GM18505 (cell line): ENCODE results near the gene TTPAL.

Source experiments
- ATAC-seq: cut with Tn5 transposase; IDR thresholded peaks from one replicate; pipeline ENCODE4 v1.9.1; 2021; ENCODE audit not compliant: unreplicated experiment
- POLR2A ChIP-seq: IDR thresholded peaks from 4 replicates; pipeline ENCODE4 v1.6.1; 2011; ENCODE audit warnings: borderline replicate concordance; ENCODE audit not compliant: insufficient read depth, insufficient read length; ENCODE audit errors: extremely low read depth

Gene TTPAL

DNA sequence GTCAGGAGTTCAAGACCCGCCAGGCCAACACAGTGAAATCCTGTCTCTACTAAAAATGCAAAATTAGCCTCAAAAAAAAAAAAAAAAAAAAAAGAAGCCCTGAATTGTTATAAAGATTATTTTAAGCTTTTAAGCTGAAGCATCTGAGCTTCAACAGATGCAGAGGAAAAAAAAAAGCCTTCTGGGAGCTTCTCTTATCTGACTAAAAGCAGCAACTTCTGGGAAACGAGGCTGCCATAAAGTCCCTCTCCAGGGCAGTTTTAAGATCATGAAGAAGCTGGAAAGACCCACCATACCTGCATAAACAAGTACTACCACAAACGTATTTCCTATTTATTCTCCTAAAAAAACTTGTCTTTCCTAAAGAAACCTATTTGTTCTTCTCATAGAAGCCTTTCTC lies 42.6 kb downstream of the TTPAL start:
- ATAC-seq = no peak
- no peak for TF ChIP-seq POLR2A

- TF ChIP-seq POLR2A = no peak
- no peak for ATAC-seq
These were observed 45.2 kb downstream of the TTPAL start for GRCh38 chr20:44520881-44521280.

DNA sequence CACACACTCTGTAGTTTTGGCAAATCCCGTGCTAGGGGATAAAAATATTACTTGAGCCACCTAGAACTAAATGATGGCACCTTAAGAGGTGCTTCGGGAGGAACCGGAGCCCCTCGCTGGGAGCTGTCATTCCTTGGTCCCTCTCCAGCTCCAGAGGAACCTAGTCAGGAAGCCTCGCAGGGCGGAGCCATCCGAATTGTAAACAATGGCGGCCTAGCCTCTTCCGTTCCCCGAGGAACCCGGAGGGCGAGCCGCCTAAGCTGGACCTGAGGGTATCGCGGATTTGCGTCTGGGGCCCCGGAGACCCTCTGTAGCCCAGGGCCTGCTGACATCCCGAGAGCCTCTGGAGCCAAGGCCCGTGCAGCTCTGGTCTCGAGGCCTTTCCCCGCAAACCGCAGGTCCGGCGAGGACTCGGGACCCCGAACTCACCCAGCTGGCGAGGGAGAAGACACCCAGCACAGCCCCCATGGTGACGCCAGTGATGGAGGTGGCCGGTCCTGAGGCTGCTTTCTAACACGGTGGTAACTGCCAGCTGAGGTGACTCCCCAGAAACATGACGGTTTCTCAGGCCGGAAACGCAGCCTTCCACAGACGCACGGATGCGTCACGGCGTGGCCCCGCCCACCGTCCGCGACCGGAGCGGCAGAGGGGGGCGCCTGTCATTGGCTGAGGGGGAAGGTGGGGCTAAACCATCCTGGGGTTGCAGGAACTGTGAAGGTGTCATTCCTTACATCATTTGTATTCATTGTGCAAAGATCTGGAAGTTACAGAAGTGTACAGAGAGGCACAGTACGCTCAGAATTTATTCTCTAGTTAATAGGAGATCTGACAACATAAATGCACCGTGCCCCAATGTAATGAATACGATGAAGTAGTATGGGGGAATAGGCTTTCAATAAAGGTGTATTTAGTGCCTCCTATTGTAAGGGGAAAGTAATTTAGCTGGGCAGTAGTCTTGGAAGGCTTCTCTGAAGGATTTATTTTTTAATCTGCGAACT lies 46.1 kb downstream of the TTPAL start, which contains the start of gene SERINC3:
TSS of gene SERINC3 (minus strand) at position 587 of the 998 bp plus-strand sequence. CDS start at position 468, 119 bp downstream.
- ATAC-seq = peak; percentile 96

DNA sequence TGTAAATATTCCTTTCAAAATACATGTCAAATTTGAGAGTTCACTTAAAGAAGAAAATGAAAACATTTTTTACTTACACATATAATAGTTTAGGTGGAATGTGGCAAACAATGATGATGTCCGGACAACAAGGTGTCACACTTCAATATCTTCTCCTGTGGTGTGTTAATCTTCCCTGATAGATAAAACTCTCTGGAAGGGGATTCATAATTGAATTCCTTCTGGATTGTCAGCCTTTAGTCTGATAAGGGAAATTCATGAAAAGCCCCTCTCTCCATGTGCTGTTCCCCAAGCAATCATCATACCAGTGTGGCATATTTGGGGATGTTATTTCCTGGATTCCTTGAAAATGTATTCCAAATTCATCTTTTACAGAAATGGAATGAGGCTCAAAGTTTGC lies 47.2 kb downstream of the TTPAL start:
- ATAC-seq = no peak
- no peak for TF ChIP-seq POLR2A

More for the DNA sequence above, 46.1 kb downstream of the TTPAL start, which contains the start of gene SERINC3:
- peak; percentile 86 for TF ChIP-seq POLR2A

GRCh38 chr20:44523746-44524145 lies 48.1 kb downstream of the TTPAL start:
- ATAC-seq = no peak
- no peak for TF ChIP-seq POLR2A

- no peak for ATAC-seq
- TF ChIP-seq POLR2A = no peak
These were observed 50.5 kb downstream of the TTPAL start for GRCh38 chr20:44526129-44526528.

DNA sequence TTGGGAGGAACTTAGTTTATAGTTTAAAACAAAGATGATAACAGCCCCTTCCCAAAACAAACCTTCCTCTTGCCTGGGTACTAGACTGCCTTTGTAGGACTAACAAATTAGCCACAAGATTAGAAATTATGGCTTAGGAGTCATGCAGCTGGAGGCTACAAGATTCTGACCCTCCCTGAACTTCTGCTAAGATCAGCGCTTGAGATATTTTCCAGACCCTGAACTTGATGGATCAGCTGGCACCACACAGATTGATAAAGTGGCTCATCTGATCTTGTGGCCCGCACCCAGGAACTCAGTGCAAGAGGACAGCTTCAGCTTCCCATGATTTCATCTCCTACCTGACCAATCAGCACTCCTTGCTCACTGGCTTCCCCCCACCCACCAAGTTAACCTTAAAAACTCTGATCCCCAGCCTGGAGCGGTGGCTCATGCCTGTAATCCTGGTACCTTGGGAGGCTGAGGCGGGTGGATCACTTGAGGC lies 52.1 kb downstream of the TTPAL start:
- no peak for ATAC-seq
- TF ChIP-seq POLR2A = no peak

GRCh38 chr20:44528309-44528708 lies 52.6 kb downstream of the TTPAL start:
- TF ChIP-seq POLR2A = no peak
- ATAC-seq = no peak

- TF ChIP-seq POLR2A = no peak
- no peak for ATAC-seq
These were observed 56.7 kb downstream of the TTPAL start for GRCh38 chr20:44532259-44532980.

- no peak for TF ChIP-seq POLR2A
- ATAC-seq = no peak
These were observed 57.3 kb downstream of the TTPAL start for GRCh38 chr20:44532981-44533331.

GRCh38 chr20:44533928-44534327 lies 58.3 kb downstream of the TTPAL start:
- no peak for TF ChIP-seq POLR2A
- no peak for ATAC-seq

DNA sequence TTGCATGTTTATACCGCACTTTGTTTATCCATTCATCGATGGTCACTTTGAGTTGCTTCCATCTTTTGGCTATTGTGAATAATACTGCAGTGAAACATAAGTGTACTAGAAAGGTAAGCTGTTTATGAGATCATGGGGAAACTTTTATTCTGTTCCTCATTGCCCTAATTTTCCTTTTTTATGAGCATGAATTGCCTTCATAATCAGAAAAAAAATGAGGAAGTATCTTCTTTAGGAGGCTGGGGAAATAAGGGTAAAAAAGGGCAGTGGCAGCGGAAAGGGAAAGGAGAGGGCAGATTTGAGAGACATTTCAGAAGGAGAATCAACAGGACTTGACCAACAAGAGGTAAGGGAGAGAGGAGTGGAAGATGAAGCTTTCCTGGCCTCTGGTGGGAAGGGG lies 60.5 kb downstream of the TTPAL start:
- ATAC-seq = no peak
- no peak for TF ChIP-seq POLR2A

- no peak for TF ChIP-seq POLR2A
- no peak for ATAC-seq
These were observed 62.3 kb downstream of the TTPAL start for GRCh38 chr20:44537993-44538392.

- ATAC-seq = no peak
- TF ChIP-seq POLR2A = no peak
These were observed 65.2 kb downstream of the TTPAL start for GRCh38 chr20:44540834-44541233.

- ATAC-seq = no peak
- no peak for TF ChIP-seq POLR2A
These were observed 66.3 kb downstream of the TTPAL start for GRCh38 chr20:44541992-44542391.
